Activated T-helper 2 cell treated with anti-CD3 and anti-CD28 coated beads, Interferon-gamma antibody, Interleukin-2, Interleukin-4, amounts not matched to agents 10 μg/mL and 5 μg/mL and 100 μg/mL, durations not matched to agents 14 hours and 24 hours and 36 hours (primary cell): Measurements from ENCODE around the gene EPHA8. TPM values are rescaled to one million over a fixed set of nuclear protein-coding genes. Genes with fewer than 3 reads are reported as not detected.

ENCODE experiments used
- DNase-seq: peaks from one replicate; pipeline ENCODE4 v3.0.0; 2021; ENCODE audit warnings: low spot score
- H3K27ac Mint-ChIP-seq: one replicate; pipeline ENCODE4 v1.8.0; 2021; ENCODE audit warnings: mixed read lengths
- H3K27me3 Mint-ChIP-seq: one replicate; pipeline ENCODE4 v1.8.0; 2021; ENCODE audit warnings: low read depth, mixed read lengths
- H3K36me3 Mint-ChIP-seq: one replicate; pipeline ENCODE4 v1.8.0; 2021; ENCODE audit warnings: low read depth, mixed read lengths
- H3K4me1 Mint-ChIP-seq: one replicate; pipeline ENCODE4 v1.8.0; 2021; ENCODE audit warnings: low read depth, mixed read lengths
- H3K4me3 Mint-ChIP-seq: one replicate; pipeline ENCODE4 v1.8.0; 2021; ENCODE audit warnings: low read depth, mild to moderate bottlenecking, moderate library complexity, mixed read lengths
- H3K9me3 Mint-ChIP-seq: one replicate; pipeline ENCODE4 v1.8.0; 2021; ENCODE audit warnings: mixed read lengths
- intact Hi-C: fragments of 100-400 bp; cut with micrococcal nuclease; formaldehyde crosslinking; loops from one replicate; pipeline ENCODE4 v1.15.1; 2023
- total RNA-seq: library from RNA; stranded (reverse); gene quantifications from 2 replicates; pipeline ENCODE4 v1.2.3, GENCODE V29; 2022

EPHA8 gene
- total RNA-seq, 1 donor from 2014 or later: not detected

GRCh38 chr1:22556391-22557104, 6.7 kb upstream of the EPHA8 start:
- Mint-ChIP-seq H3K4me3 (no peak overlapping the region), H3K9me3 (no peaks in the 10 kb centered on the region), H3K27me3 (peaks cover 20% of the 10 kb centered on the region), H3K36me3 (no peaks in the 10 kb centered on the region), H3K4me1 (no peaks in the 10 kb centered on the region), H3K27ac (no peak overlapping the region)
- no peak for DNase-seq
- intact Hi-C loops: no loop called here

GRCh38 chr1:22557341-22557950, 5.8 kb upstream of the EPHA8 start:
- Mint-ChIP-seq H3K4me1 (no peaks in the 10 kb centered on the region), H3K36me3 (no peaks in the 10 kb centered on the region), H3K27ac (no peak overlapping the region), H3K27me3 (peaks cover 29% of the 10 kb centered on the region), H3K4me3 (no peak overlapping the region), H3K9me3 (no peaks in the 10 kb centered on the region)
- intact Hi-C loops: no loop called here
- no peak for DNase-seq

GRCh38 chr1:22563671-22564602, 648 bp downstream of the EPHA8 start:
- no peak overlapping the region for H3K4me3 Mint-ChIP-seq

GRCh38 chr1:22566161-22566560, 2.9 kb downstream of the EPHA8 start:
- DNase-seq: no peak
- Mint-ChIP-seq H3K27ac (no peak overlapping the region), H3K27me3 (peaks cover 30% of the 10 kb centered on the region), H3K36me3 (no peaks in the 10 kb centered on the region), H3K9me3 (no peaks in the 10 kb centered on the region), H3K4me3 (no peak overlapping the region), H3K4me1 (no peaks in the 10 kb centered on the region)
- intact Hi-C loops: no loop called here

More at GRCh38 chr1:22563671-22564602, 648 bp downstream of the EPHA8 start:
- DNase-seq: no peak
- intact Hi-C loops: no loop called here
- H3K27me3 Mint-ChIP-seq: peaks cover 32% of the 10 kb centered on the region
- H3K36me3 Mint-ChIP-seq: no peaks in the 10 kb centered on the region
- H3K9me3 Mint-ChIP-seq: no peaks in the 10 kb centered on the region
- no peaks in the 10 kb centered on the region for H3K4me1 Mint-ChIP-seq
- no peak overlapping the region for H3K27ac Mint-ChIP-seq

- DNase-seq: no peak
- peaks cover 22% of the 10 kb centered on the region for H3K27me3 Mint-ChIP-seq
- intact Hi-C loops: no loop called here
- H3K4me1 Mint-ChIP-seq: no peaks in the 10 kb centered on the region
- H3K27ac Mint-ChIP-seq: no peak overlapping the region
- no peaks in the 10 kb centered on the region for H3K36me3 Mint-ChIP-seq
- no peaks in the 10 kb centered on the region for H3K9me3 Mint-ChIP-seq
- no peak overlapping the region for H3K4me3 Mint-ChIP-seq
Measured at GRCh38 chr1:22567197-22567596, 3.9 kb downstream of the EPHA8 start.

- DNase-seq: no peak
- no peaks in the 10 kb centered on the region for H3K4me1 Mint-ChIP-seq
- peaks cover 16% of the 10 kb centered on the region for H3K27me3 Mint-ChIP-seq
- H3K27ac Mint-ChIP-seq: no peak overlapping the region
- no peaks in the 10 kb centered on the region for H3K36me3 Mint-ChIP-seq
- intact Hi-C loops: no loop called here
- no peaks in the 10 kb centered on the region for H3K9me3 Mint-ChIP-seq
- H3K4me3 Mint-ChIP-seq: no peak overlapping the region
Measured at GRCh38 chr1:22567994-22568393, 4.7 kb downstream of the EPHA8 start.

GRCh38 chr1:22569269-22569668, 6.0 kb downstream of the EPHA8 start:
- intact Hi-C loops: no loop called here
- Mint-ChIP-seq H3K27me3 (peaks cover 9% of the 10 kb centered on the region), H3K36me3 (no peaks in the 10 kb centered on the region), H3K4me3 (no peak overlapping the region), H3K4me1 (no peaks in the 10 kb centered on the region), H3K27ac (no peak overlapping the region), H3K9me3 (no peaks in the 10 kb centered on the region)
- DNase-seq: no peak

- no peak overlapping the region for H3K27ac Mint-ChIP-seq
- no peak for DNase-seq
- H3K9me3 Mint-ChIP-seq: no peaks in the 10 kb centered on the region
- peaks cover 2% of the 10 kb centered on the region for H3K27me3 Mint-ChIP-seq
- no peaks in the 10 kb centered on the region for H3K36me3 Mint-ChIP-seq
- H3K4me1 Mint-ChIP-seq: no peaks in the 10 kb centered on the region
- intact Hi-C loops: no loop called here
- no peak overlapping the region for H3K4me3 Mint-ChIP-seq
Measured at GRCh38 chr1:22570140-22570909, 7.0 kb downstream of the EPHA8 start.

GRCh38 chr1:22572818-22573217, 9.5 kb downstream of the EPHA8 start:
- Mint-ChIP-seq H3K4me1 (no peaks in the 10 kb centered on the region), H3K36me3 (no peaks in the 10 kb centered on the region)
- intact Hi-C loops: no loop called here

GRCh38 chr1:22573237-22573636, 9.9 kb downstream of the EPHA8 start:
- Mint-ChIP-seq H3K9me3 (peaks cover 12% of the 10 kb centered on the region), H3K27me3 (peaks cover 2% of the 10 kb centered on the region)
- intact Hi-C loops: no loop called here

More at GRCh38 chr1:22572818-22573217, 9.5 kb downstream of the EPHA8 start:
- Mint-ChIP-seq H3K27ac (no peak overlapping the region), H3K27me3 (peaks cover 2% of the 10 kb centered on the region), H3K4me3 (no peak overlapping the region), H3K9me3 (peaks cover 8% of the 10 kb centered on the region)
- no peak for DNase-seq

GRCh38 chr1:22575532-22576149, 12.4 kb downstream of the EPHA8 start:
- peaks cover 25% of the 10 kb centered on the region for H3K9me3 Mint-ChIP-seq
- H3K27ac Mint-ChIP-seq: no peak overlapping the region
- H3K4me1 Mint-ChIP-seq: no peaks in the 10 kb centered on the region
- no peak for DNase-seq
- H3K4me3 Mint-ChIP-seq: no peak overlapping the region
- peaks cover 2% of the 10 kb centered on the region for H3K27me3 Mint-ChIP-seq
- H3K36me3 Mint-ChIP-seq: no peaks in the 10 kb centered on the region
- intact Hi-C loops: no loop called here

More at GRCh38 chr1:22573237-22573636, 9.9 kb downstream of the EPHA8 start:
- Mint-ChIP-seq H3K4me3 (no peak overlapping the region), H3K36me3 (no peaks in the 10 kb centered on the region), H3K4me1 (no peaks in the 10 kb centered on the region), H3K27ac (no peak overlapping the region)
- no peak for DNase-seq

GRCh38 chr1:22576150-22576544, 12.9 kb downstream of the EPHA8 start:
- intact Hi-C loops: no loop called here
- H3K36me3 Mint-ChIP-seq: no peaks in the 10 kb centered on the region
- H3K27ac Mint-ChIP-seq: no peak overlapping the region
- no peak overlapping the region for H3K4me3 Mint-ChIP-seq
- H3K9me3 Mint-ChIP-seq: peaks cover 25% of the 10 kb centered on the region
- peaks cover 2% of the 10 kb centered on the region for H3K27me3 Mint-ChIP-seq
- no peaks in the 10 kb centered on the region for H3K4me1 Mint-ChIP-seq
- DNase-seq: no peak
